Hepatocyte (in vitro differentiated cells): ENCODE results near the gene LHPP. TPM values are rescaled to one million over a fixed set of nuclear protein-coding genes. Genes with fewer than 3 reads are reported as not detected.
A peak's percentile ranks its signal among the peaks of the same experiment; 100 is the strongest.

Experiments
- DNase-seq: peaks from one replicate; pipeline ENCODE4 v3.0.0-alpha.2; 2016; ENCODE audit warnings: low spot score
- H2AFZ ChIP-seq: fragments of 200-600 bp; sonication (generic); 2 replicates; pipeline ENCODE4 v1.6.0; 2016; ENCODE audit warnings: antibody characterized with exemption, mild to moderate bottlenecking
- H3K27ac ChIP-seq: fragments of 200-600 bp; sonication (generic); 2 replicates; pipeline ENCODE4 v1.5.1; 2016; ENCODE audit warnings: mild to moderate bottlenecking
- H3K27me3 ChIP-seq: fragments of 200-600 bp; sonication (generic); 2 replicates; pipeline ENCODE4 v1.6.1; 2016
- H3K36me3 ChIP-seq: fragments of 200-600 bp; sonication (generic); replicated peaks from 2 replicates; pipeline ENCODE4 v1.5.1; 2016; ENCODE audit warnings: low read depth; ENCODE audit not compliant: insufficient read depth
- H3K4me1 ChIP-seq: fragments of 200-600 bp; sonication (generic); 2 replicates; pipeline ENCODE4 v1.5.1; 2016; ENCODE audit warnings: mild to moderate bottlenecking, moderate library complexity; ENCODE audit not compliant: insufficient read depth
- H3K4me2 ChIP-seq: fragments of 200-600 bp; sonication (generic); 2 replicates; pipeline ENCODE4 v1.6.0; 2016
- H3K4me3 ChIP-seq: fragments of 200-600 bp; sonication (generic); 2 replicates; pipeline ENCODE4 v1.5.1; 2016; ENCODE audit warnings: mild to moderate bottlenecking
- H3K79me2 ChIP-seq: fragments of 200-600 bp; sonication (generic); 2 replicates; pipeline ENCODE4 v1.6.0; 2017; ENCODE audit warnings: mild to moderate bottlenecking
- H3K9me2 ChIP-seq: fragments of 200-600 bp; sonication (generic); replicated peaks from 2 replicates; pipeline ENCODE4 v1.6.0; 2017; ENCODE audit warnings: mild to moderate bottlenecking; ENCODE audit not compliant: insufficient read depth
- H3K9me3 ChIP-seq: fragments of 200-600 bp; sonication (generic); 2 replicates; pipeline ENCODE4 v1.5.1; 2016; ENCODE audit warnings: low read depth, mild to moderate bottlenecking
- H4K20me1 ChIP-seq: fragments of 200-600 bp; sonication (generic); 2 replicates; pipeline ENCODE4 v1.6.0; 2016; ENCODE audit warnings: mild to moderate bottlenecking; ENCODE audit not compliant: insufficient read depth, poor library complexity, severe bottlenecking
- CTCF ChIP-seq: fragments of 200-600 bp; sonication (generic); IDR thresholded peaks from 2 replicates; pipeline ENCODE4 v1.5.1; 2016; ENCODE audit warnings: antibody characterized with exemption, mild to moderate bottlenecking; ENCODE audit not compliant: poor library complexity
- EZH2 ChIP-seq: fragments of 200-600 bp; sonication (generic); IDR thresholded peaks from 2 replicates; pipeline ENCODE4 v1.6.1; 2016; ENCODE audit warnings: antibody characterized with exemption, mild to moderate bottlenecking, borderline replicate concordance
- EZH2phosphoT487 ChIP-seq: fragments of 200-600 bp; sonication (generic); IDR thresholded peaks from one replicate; pipeline ENCODE4 v1.6.1; 2018; ENCODE audit warnings: antibody characterized with exemption, mild to moderate bottlenecking, low read depth, moderate library complexity; ENCODE audit not compliant: unreplicated experiment, severe bottlenecking
- WGBS: methylation state at CpG from one replicate; pipeline ENCODE4 v1.1.6; 2016; ENCODE audit warnings: low lambda C conversion rate; ENCODE audit errors: missing lambda C conversion rate; 5-methylcytosine and 5-hydroxymethylcytosine counted together
- polyA plus RNA-seq: library from polyadenylated mRNA; unstranded; fragments of >200 nt; fragmentation: Nextera tagmentation; extraction: Ambion mirVana; gene quantifications from 2 replicates; pipeline ENCODE4 v1.2.1, GENCODE V29; 2016
- total RNA-seq: library from RNA; depleted of rRNA; stranded (reverse); fragments of >200 nt; gene quantifications from 2 replicates; pipeline ENCODE4 v1.2.3, GENCODE V29; 2014

LHPP gene
- total and polyA plus RNA-seq, 2 experiments from 2014 or later = 29.4 to 30.3 TPM

- TF ChIP-seq EZH2 (no peak), EZH2phosphoT487 (no peak), CTCF (no peak)
- peaks cover 69% of the 10 kb centered on the region for H3K79me2 ChIP-seq
Measured at GRCh38 chr10:124416733-124417132, 44.9 kb upstream of the LHPP start.

GRCh38 chr10:124417895-124418725, 43.5 kb upstream of the LHPP start:
- peaks cover 35% of the 10 kb centered on the region for H3K4me1 ChIP-seq
- DNase-seq = peak; percentile 77
- no peaks in the 10 kb centered on the region for H3K9me3 ChIP-seq
- H2AFZ ChIP-seq = peak overlapping the region; percentile 40
- peak; percentile 6 for TF ChIP-seq CTCF
- no peak for TF ChIP-seq EZH2phosphoT487
- WGBS = 1% methylated on average over 47 of the region's 64 CpGs
- H3K27ac ChIP-seq = peak overlapping the region; percentile 87
- H3K9me2 ChIP-seq = no peaks in the 10 kb centered on the region
- peaks cover 56% of the 10 kb centered on the region for H3K79me2 ChIP-seq
- H3K4me2 ChIP-seq = peak overlapping the region; percentile 86
- peak overlapping the region; percentile 92 for H3K4me3 ChIP-seq
- peaks cover 49% of the 10 kb centered on the region for H4K20me1 ChIP-seq
- no peaks in the 10 kb centered on the region for H3K27me3 ChIP-seq
- H3K36me3 ChIP-seq = no peaks in the 10 kb centered on the region

More at GRCh38 chr10:124416733-124417132, 44.9 kb upstream of the LHPP start:
- no peak for DNase-seq
- Histone ChIP-seq H3K4me2 (peak overlapping the region; percentile 86), H4K20me1 (peaks cover 63% of the 10 kb centered on the region), H3K4me1 (peaks cover 34% of the 10 kb centered on the region), H3K36me3 (no peaks in the 10 kb centered on the region), H3K9me3 (no peaks in the 10 kb centered on the region), H3K4me3 (peak overlapping the region; percentile 92), H3K27ac (peak overlapping the region; percentile 14), H2AFZ (no peak overlapping the region), H3K27me3 (no peaks in the 10 kb centered on the region), H3K9me2 (no peaks in the 10 kb centered on the region)
- WGBS = 57% methylated on average over 6 of the region's 6 CpGs

DNA sequence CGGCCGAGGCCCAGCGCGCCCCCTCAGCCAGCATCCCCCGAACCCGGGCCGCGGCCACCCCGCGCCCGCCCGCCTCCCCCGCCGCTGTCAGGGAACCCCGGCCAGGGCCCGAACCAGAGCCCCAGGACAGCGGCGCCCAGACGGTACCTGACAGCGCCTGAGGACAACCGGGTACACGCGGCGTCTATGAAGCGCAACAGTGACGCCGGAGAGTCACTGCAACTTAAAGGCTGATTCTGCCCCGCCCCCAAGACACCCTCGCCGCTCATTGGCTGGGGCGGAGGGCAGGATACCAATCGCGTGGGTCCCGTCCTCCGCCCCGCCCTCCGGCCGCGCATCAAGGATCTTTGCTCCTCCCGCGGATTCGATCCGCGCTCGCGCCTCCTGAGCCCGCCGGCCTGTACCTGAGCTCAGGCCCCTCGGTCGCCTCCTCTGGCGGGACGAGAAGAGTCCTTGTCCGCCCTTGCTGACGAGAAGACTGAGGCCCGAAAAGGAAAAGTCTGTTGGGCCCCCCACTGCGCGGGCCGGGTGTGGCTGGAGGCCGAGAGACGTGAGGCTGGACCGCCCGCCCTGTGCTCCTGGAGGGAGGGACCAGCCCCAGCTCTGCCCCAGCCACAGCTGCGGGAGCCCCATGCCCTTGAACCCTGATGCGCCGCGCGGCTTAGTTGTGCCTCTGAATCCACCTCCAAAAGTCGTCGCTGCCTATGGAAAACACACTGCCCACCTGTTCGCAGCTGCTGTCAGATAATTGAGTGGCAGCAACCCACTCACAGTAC, 42.7 kb upstream of the LHPP start, which contains the start of gene OAT:
TSS of gene OAT (minus strand) at position 198 of the 776 bp plus-strand sequence. CDS start 6,752 bp downstream, outside the sequence.
- Histone ChIP-seq H3K4me1 (peaks cover 31% of the 10 kb centered on the region), H3K4me2 (peak within 1 kb of the TSS; percentile 86), H3K79me2 (peaks cover 48% of the 10 kb centered on the region), H3K4me3 (peak within 1 kb of the TSS; percentile 92), H3K9me2 (no peaks in the 10 kb centered on the region), H2AFZ (peak within 1 kb of the TSS; percentile 40), H3K27me3 (no peaks in the 10 kb centered on the region), H3K9me3 (no peaks in the 10 kb centered on the region), H3K36me3 (no peaks in the 10 kb centered on the region), H3K27ac (peak within 1 kb of the TSS; percentile 87), H4K20me1 (peaks cover 41% of the 10 kb centered on the region)
- 11% methylated on average over 44 of the region's 70 CpGs for WGBS
- DNase-seq = peak; percentile 98
- no peak for TF ChIP-seq EZH2phosphoT487
- TF ChIP-seq CTCF = peak; percentile 18
